ENCODE results near the gene MFAP2. TPM values are rescaled to one million over a fixed set of nuclear protein-coding genes. Genes with fewer than 3 reads are reported as not detected.

The MFAP2 gene
- total and polyA plus RNA-seq, 3 donors from 2014 or later, result 7.9 to 22.0 (median 18.7) TPM

DNA sequence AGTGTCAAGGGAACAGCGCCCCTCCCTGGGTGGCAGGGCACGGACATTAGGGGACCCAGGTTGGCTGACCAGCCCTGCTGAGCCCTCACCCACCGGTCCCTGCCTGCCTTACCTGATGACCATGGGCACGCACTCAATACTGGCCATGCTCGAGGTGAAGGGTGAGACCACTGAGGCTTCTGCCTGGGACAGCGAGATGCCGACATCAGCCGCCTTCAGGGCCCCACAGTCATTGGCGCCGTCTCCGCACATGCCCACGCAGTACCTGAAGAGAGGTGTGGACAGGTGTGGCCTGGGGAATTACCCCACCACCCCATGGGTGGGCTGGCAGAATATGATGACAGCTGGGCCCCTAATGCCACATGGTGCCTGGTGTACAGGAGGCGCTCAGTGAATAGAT lies 7.8 kb upstream of the MFAP2 start:
- Histone ChIP-seq H3K27me3 (no peaks in the 10 kb centered on the region), H3K36me3 (ENCODE audit: low read depth, missing control alignments) (no peaks in the 10 kb centered on the region), H3K4me3 (no peak overlapping the region), H3K27ac (no peak overlapping the region), H3K4me1 (no peaks in the 10 kb centered on the region), H3K9me3 (no peaks in the 10 kb centered on the region)
- DNase-seq, result no peak
- WGBS, 2 donors, result 91 to 93% methylated on average over 4 to 13 of the region's 13 CpGs
- TF ChIP-seq POLR2A (IDR thresholded peaks at IDR 0.05), result no peak
- TF ChIP-seq, protein P1, sequence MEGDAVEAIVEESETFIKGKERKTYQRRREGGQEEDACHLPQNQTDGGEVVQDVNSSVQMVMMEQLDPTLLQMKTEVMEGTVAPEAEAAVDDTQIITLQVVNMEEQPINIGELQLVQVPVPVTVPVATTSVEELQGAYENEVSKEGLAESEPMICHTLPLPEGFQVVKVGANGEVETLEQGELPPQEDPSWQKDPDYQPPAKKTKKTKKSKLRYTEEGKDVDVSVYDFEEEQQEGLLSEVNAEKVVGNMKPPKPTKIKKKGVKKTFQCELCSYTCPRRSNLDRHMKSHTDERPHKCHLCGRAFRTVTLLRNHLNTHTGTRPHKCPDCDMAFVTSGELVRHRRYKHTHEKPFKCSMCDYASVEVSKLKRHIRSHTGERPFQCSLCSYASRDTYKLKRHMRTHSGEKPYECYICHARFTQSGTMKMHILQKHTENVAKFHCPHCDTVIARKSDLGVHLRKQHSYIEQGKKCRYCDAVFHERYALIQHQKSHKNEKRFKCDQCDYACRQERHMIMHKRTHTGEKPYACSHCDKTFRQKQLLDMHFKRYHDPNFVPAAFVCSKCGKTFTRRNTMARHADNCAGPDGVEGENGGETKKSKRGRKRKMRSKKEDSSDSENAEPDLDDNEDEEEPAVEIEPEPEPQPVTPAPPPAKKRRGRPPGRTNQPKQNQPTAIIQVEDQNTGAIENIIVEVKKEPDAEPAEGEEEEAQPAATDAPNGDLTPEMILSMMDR (IDR thresholded peaks at IDR 0.05), result no peak
- intact Hi-C loops (cut with DNase I; ENCODE audit: low total_unique reads), result no loop called here

GRCh38 chr1:16986962-16987361 lies 6.5 kb upstream of the MFAP2 start:
- 75 to 89% methylated on average over 11 to 16 of the region's 16 CpGs for WGBS, 2 donors
- Histone ChIP-seq H3K9me3 (no peaks in the 10 kb centered on the region), H3K27ac (no peak overlapping the region), H3K27me3 (no peaks in the 10 kb centered on the region), H3K36me3 (ENCODE audit: low read depth, missing control alignments) (no peaks in the 10 kb centered on the region), H3K4me1 (no peaks in the 10 kb centered on the region), H3K4me3 (no peak overlapping the region)
- TF ChIP-seq, protein P1 (IDR thresholded peaks at IDR 0.05), result no peak
- no peak for TF ChIP-seq POLR2A (IDR thresholded peaks at IDR 0.05)
- DNase-seq, result no peak
- intact Hi-C loops (cut with DNase I; ENCODE audit: low total_unique reads), result no loop called here

GRCh38 chr1:16986560-16986959 lies 6.1 kb upstream of the MFAP2 start:
- Histone ChIP-seq H3K27me3 (no peaks in the 10 kb centered on the region), H3K36me3 (ENCODE audit: low read depth, missing control alignments) (no peaks in the 10 kb centered on the region)
- TF ChIP-seq, protein P1 (IDR thresholded peaks at IDR 0.05), result no peak
- no peak for TF ChIP-seq POLR2A (IDR thresholded peaks at IDR 0.05)

GRCh38 chr1:16986113-16986512 lies 5.7 kb upstream of the MFAP2 start:
- DNase-seq, result no peak
- 87 to 93% methylated on average over 5 to 19 of the region's 19 CpGs for WGBS, 2 donors
- Histone ChIP-seq H3K27me3 (no peaks in the 10 kb centered on the region), H3K36me3 (ENCODE audit: low read depth, missing control alignments) (no peaks in the 10 kb centered on the region), H3K9me3 (no peaks in the 10 kb centered on the region), H3K4me3 (no peak overlapping the region), H3K27ac (no peak overlapping the region), H3K4me1 (no peaks in the 10 kb centered on the region)
- TF ChIP-seq, protein P1 (IDR thresholded peaks at IDR 0.05), result no peak
- TF ChIP-seq POLR2A (IDR thresholded peaks at IDR 0.05), result no peak
- intact Hi-C loops (cut with DNase I; ENCODE audit: low total_unique reads), result no loop called here

More at GRCh38 chr1:16986560-16986959, 6.1 kb upstream of the MFAP2 start:
- no peak overlapping the region for H3K4me3 ChIP-seq
- intact Hi-C loops (cut with DNase I; ENCODE audit: low total_unique reads), result no loop called here
- WGBS, 2 donors, result 89 to 92% methylated on average over 13 to 23 of the region's 23 CpGs
- no peaks in the 10 kb centered on the region for H3K4me1 ChIP-seq
- H3K27ac ChIP-seq, result no peak overlapping the region
- no peaks in the 10 kb centered on the region for H3K9me3 ChIP-seq
- DNase-seq, result no peak

GRCh38 chr1:16984717-16985116 lies 4.3 kb upstream of the MFAP2 start:
- H3K27me3 ChIP-seq, result no peaks in the 10 kb centered on the region
- H3K4me3 ChIP-seq, result no peak overlapping the region
- peak overlapping the region in 1 of 2 donors; percentile 56 for H3K27ac ChIP-seq
- intact Hi-C loops (cut with DNase I; ENCODE audit: low total_unique reads), result no loop called here
- no peaks in the 10 kb centered on the region for H3K9me3 ChIP-seq
- H3K36me3 ChIP-seq (ENCODE audit: low read depth, missing control alignments), result no peaks in the 10 kb centered on the region
- no peaks in the 10 kb centered on the region for H3K4me1 ChIP-seq
- 60 to 68% methylated on average over 4 to 7 of the region's 7 CpGs for WGBS, 2 donors
- DNase-seq, result peak; percentile 74
- TF ChIP-seq POLR2A (IDR thresholded peaks at IDR 0.05), result no peak
